HG03045 (cell line): ENCODE data around the gene CRIP2.

Experiments used
- ATAC-seq: cut with Tn5 transposase; IDR thresholded peaks from one replicate; pipeline ENCODE4 v1.9.1; 2021; ENCODE audit warnings: mild to moderate bottlenecking, moderate library complexity; ENCODE audit not compliant: unreplicated experiment

The CRIP2 gene

GRCh38 chr14:105476097-105476830, 1.6 kb downstream of the CRIP2 start:
- no peak for ATAC-seq

- ATAC-seq, result no peak
These were observed 2.4 kb downstream of the CRIP2 start for GRCh38 chr14:105476831-105477659.

GRCh38 chr14:105477660-105478397, 3.2 kb downstream of the CRIP2 start:
- ATAC-seq, result no peak

GRCh38 chr14:105478398-105479251, 4.0 kb downstream of the CRIP2 start:
- ATAC-seq, result no peak

GRCh38 chr14:105479431-105480158, 5.0 kb downstream of the CRIP2 start:
- no peak for ATAC-seq

- no peak for ATAC-seq
These were observed 5.7 kb downstream of the CRIP2 start for GRCh38 chr14:105480199-105480746.

GRCh38 chr14:105480807-105481801, 6.5 kb downstream of the CRIP2 start:
- peak; percentile 45 for ATAC-seq

- ATAC-seq, result peak; percentile 35
These were observed 7.4 kb downstream of the CRIP2 start for GRCh38 chr14:105481886-105482457.

GRCh38 chr14:105482486-105483110, 8.0 kb downstream of the CRIP2 start:
- no peak for ATAC-seq

GRCh38 chr14:105483300-105484068, 8.9 kb downstream of the CRIP2 start:
- no peak for ATAC-seq

GRCh38 chr14:105484069-105484996, 9.7 kb downstream of the CRIP2 start:
- no peak for ATAC-seq

GRCh38 chr14:105484997-105485393, 10.4 kb downstream of the CRIP2 start:
- ATAC-seq, result no peak

GRCh38 chr14:105485739-105486162, 11.1 kb downstream of the CRIP2 start:
- ATAC-seq, result no peak

GRCh38 chr14:105486163-105486973, 11.7 kb downstream of the CRIP2 start, which contains the start of gene CRIP1:
TSS of gene CRIP1 (plus strand) at chr14:105486886. CDS start at chr14:105487260, 374 bp downstream.
- no peak for ATAC-seq

- no peak for ATAC-seq
These were observed 12.4 kb downstream of the CRIP2 start for GRCh38 chr14:105486974-105487448.
